ENCODE results near the gene LMF1.

The LMF1 gene

DNA sequence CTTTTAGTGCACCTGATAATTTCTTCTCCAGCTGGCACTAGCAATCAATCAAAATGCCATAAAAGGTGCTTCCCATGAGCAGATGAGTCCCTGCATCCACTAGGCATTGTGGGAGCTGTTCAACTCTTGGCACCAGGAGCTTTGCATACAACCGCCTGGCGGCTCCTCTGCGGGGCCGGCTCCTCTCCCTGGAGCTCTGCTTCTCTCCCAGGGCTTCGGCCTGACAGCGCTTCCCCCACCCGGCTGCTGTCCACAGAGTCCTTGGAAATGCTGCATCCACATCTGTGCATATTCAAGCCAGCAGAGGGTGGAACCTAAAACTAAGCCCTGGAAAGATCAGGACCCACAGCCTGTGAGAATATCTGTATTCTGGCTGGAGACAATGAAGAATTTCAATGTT lies 62.9 kb downstream of the LMF1 start:
- in situ Hi-C loops (cut with MboI; ENCODE audit: low pct_unique_long_range_greater_than_20kb, low sequenced_read_pairs), result no loop called here
- DNase-seq, result no peak

DNA sequence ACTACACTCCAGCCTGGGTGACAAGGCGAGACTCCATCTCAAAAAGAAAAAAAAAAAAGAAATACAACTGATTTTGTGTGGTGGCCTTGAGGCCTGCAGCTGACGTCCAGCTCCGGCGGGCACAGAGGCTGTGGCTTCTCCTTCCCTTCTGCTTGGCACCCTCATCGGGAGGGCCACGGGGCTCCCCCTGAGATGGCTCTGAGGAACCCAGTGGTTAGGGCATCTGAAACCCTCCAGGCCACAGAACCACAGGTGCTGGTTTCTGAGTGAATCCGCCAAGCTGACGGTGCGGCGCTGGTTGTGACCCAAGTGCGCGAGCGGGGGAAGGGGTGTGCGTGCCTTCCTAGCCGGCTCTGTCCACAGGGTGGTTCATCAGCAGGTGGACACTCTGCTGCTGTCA lies 63.4 kb downstream of the LMF1 start:
- no peak for DNase-seq
- in situ Hi-C loops (cut with MboI; ENCODE audit: low pct_unique_long_range_greater_than_20kb, low sequenced_read_pairs), result no loop called here

DNA sequence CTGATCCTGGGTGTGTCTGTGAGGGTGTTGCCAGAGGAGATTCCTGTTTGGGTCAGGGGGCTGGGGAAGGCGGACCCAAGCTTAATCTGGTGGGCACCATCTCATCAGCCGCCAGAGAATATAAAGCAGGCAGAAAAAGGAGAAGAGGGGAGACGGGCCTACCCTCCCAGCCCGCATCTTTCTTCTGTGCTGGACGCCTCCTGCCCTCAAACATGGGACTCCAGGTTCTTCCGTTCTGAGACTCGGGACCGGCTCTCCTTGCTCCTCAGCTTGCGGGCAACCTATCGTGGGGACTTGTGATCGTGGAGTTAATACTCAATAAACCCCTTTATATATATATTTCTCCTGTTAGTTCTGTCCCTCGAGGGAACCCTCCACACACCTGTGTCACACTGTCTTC lies 64.5 kb downstream of the LMF1 start:
- DNase-seq, result no peak
- in situ Hi-C loops (cut with MboI; ENCODE audit: low pct_unique_long_range_greater_than_20kb, low sequenced_read_pairs), result no loop called here

DNA sequence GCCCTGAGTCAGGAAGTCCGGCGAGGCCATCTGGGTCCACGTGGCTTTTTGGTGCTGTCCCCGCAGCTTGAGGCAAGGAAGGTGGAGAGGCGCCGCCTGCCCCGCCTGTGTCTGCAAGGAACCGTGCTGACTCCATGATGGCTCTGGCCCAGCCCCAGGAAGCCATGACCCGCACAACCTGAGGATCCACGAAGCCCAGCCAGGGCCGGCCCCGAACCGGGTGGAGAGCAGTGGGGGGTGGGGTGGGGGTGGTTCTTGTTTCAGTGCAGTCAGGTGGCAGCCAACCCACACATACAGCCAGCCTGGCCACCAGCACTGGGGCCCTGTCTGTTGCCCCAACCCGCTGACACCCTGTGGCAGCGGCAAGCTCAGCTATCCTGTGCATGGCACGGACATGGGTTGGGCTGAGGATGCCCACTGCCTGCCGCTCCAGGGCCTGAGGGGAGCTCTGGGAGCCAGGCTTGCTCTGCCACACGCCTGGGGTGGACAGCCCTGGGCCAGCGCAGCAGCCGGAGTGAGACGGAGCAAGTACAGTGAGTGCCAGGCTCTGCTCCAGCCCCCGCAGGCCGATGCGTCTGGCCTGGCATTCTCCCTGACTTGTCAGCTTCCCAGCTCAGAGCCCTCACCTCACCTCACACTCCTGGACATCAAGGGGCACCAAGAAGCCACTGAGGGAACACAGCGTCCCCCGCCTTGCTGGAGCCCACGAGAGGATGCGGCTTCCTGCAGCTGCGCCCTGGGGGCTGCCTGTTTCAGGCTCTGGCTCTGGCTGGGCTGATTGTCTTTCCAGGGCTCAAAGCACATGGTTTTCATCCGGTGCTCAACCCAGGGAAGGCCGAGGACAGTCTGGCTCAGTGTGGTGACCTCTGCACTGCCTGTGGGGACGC lies 68.8 kb downstream of the LMF1 start:
- no peak for DNase-seq
- in situ Hi-C loops (cut with MboI; ENCODE audit: low pct_unique_long_range_greater_than_20kb, low sequenced_read_pairs), result no loop called here

DNA sequence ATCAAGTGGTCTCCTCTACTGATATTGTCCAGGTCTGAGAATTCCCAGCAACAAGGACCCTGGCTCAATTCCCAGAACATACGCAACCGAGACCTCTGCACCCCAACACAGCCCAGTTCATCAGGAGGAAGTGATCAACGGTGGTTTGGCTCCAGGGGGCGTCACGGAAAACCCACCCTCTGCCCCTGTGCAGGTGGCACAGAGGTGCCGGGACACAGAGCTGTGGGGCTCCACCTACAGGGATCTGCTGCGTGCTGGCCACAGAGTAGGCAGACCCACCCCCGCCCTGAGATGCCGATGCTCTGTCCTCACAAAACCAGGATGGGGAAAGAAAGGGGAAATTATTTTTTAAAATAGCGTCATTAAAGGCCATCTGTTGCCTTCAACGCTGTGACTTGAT lies 69.6 kb downstream of the LMF1 start:
- DNase-seq, result no peak
- in situ Hi-C loops (cut with MboI; ENCODE audit: low pct_unique_long_range_greater_than_20kb, low sequenced_read_pairs), result no loop called here

DNA sequence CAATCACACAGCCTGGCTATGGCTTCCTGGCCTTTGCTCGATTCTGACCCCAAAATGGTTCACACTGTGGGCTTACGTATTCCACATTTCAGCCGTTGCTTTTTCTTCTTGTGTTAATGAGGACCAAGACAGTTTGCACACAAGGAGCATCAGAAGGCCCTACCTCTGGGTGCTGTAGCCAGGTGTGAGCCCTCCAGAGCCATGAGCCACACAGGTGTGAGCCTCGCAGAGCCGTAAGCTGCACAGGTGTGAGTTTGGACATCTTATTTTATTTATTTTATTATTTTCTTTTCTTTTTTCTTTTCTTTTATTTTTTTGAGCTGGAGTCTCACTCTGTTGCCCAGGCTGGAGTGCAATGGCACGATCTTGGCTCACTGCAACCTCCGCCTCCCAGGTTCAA lies 70.6 kb downstream of the LMF1 start:
- DNase-seq, result no peak
- in situ Hi-C loops (cut with MboI; ENCODE audit: low pct_unique_long_range_greater_than_20kb, low sequenced_read_pairs), result no loop called here

DNA sequence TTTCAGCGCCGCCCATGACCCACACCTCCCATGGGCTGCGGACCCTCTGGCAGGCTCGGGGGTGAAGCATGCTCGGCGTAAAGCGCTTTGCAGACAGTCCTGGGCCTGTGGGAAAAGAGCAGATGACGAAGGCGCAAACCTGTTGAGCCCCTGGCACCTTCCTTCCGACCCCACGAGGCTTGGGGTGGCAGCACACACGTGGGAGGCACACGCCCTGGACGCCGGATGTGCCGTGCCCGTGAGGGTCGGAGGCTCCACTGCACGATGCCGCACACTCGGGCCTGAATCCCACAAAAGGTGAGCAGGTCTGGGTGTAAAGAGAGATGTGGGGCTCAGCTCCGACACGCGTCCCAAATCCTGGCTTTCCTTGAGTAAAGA lies 71.1 kb downstream of the LMF1 start:
- in situ Hi-C loops (cut with MboI; ENCODE audit: low pct_unique_long_range_greater_than_20kb, low sequenced_read_pairs), result no loop called here
- no peak for DNase-seq

DNA sequence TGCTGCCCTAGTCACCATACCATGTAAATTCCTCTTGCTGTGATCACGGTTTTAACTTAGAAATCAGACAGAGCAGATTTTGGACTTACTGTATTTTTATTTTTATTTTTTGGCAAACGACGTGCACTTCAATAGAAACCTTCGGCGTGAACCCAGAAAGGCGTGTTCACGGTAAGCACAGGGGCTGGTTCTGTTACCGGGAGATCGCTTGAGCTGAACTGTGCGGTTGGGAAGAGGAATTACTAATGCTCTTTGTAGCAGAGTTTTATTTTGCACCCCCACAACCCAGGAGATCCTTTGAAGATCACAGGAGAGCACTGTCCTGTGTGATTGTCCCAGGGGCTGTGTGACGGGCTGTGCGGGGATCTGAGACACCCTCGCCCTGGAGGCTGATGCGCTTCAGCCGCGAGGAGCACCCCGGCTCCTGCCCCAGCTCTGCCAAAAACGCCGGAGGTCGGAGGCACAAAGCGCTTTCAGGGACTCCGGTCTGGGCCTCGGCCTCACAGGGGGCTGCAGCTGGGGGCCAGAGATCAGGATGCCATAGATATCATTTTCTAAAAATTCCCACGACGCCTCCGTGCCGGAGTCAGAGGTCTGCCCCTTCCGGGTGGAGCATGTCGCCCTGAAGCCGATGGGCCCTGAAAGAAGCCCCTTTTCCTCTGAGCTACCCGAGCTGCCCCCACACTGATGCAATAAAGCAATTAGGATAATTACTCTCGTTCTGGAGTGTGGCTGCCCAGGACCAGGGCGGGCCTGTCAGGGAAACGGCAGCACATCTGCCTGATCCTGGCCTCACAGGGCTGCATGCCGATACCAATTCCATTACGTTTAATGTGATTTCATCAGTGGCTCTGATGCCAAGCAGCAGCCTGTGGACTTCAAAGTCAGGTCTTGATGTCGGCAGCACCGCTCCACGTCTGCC lies 71.8 kb downstream of the LMF1 start:
- in situ Hi-C loops (cut with MboI; ENCODE audit: low pct_unique_long_range_greater_than_20kb, low sequenced_read_pairs), result no loop called here
- DNase-seq, result no peak

DNA sequence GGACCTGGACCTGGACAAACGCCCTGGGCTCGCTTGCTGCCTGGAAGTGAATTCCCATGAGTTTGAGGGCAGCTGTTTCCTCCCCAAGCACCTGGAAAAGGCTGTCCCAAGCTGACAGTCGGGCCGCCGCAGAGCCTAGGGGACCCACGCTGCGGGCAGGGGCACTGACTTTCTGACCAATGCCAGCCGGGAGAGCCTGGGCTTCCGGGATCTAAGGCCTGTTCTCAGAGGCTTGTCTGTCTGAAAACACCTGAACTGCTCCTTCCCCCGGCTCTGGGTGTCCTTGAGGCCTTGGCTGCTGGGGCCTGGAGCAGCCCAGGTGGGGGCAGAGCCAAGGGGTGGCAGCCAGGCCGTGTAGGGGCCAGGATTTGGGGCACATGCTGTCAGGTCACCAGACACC lies 72.6 kb downstream of the LMF1 start:
- in situ Hi-C loops (cut with MboI; ENCODE audit: low pct_unique_long_range_greater_than_20kb, low sequenced_read_pairs), result no loop called here
- DNase-seq, result no peak

DNA sequence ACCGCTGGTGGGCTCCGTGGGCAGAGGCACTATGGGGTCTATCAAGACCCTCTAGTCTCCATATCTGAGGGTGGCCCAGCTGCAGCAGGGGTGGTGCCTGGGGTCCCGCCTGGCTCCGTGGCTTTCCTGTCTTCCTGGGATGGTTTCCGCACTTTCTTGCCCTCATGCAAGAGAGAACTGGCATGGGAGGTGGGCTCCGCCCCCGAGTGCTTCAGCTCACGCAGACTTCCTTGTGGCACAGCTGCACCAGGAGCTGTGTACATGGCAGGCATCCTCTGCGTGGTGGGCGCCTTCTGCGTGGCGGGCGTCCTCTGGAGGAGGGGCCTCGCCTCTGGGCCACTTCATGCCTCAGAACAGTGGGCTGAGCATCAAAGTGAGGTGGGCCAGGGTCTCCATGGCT lies 73.1 kb downstream of the LMF1 start:
- no peak for DNase-seq
- in situ Hi-C loops (cut with MboI; ENCODE audit: low pct_unique_long_range_greater_than_20kb, low sequenced_read_pairs), result no loop called here

DNA sequence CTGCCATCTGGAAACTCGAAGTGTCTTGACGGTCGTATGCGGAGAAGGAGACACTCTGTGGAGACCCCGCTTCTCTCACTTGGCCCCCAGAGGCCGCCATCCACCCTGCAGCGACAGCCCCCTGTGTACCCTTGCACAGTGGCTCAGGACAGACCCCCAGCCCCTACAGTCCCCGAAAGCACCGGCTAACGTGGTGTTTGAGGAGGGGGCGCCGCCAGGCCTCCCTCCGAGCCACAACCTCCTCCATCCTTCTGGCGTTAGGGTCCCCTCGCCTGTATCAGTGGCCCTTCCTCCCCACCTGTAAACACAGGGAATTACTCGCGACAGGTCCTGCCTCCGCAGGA lies 73.6 kb downstream of the LMF1 start:
- DNase-seq, result no peak
- in situ Hi-C loops (cut with MboI; ENCODE audit: low pct_unique_long_range_greater_than_20kb, low sequenced_read_pairs), result no loop called here

DNA sequence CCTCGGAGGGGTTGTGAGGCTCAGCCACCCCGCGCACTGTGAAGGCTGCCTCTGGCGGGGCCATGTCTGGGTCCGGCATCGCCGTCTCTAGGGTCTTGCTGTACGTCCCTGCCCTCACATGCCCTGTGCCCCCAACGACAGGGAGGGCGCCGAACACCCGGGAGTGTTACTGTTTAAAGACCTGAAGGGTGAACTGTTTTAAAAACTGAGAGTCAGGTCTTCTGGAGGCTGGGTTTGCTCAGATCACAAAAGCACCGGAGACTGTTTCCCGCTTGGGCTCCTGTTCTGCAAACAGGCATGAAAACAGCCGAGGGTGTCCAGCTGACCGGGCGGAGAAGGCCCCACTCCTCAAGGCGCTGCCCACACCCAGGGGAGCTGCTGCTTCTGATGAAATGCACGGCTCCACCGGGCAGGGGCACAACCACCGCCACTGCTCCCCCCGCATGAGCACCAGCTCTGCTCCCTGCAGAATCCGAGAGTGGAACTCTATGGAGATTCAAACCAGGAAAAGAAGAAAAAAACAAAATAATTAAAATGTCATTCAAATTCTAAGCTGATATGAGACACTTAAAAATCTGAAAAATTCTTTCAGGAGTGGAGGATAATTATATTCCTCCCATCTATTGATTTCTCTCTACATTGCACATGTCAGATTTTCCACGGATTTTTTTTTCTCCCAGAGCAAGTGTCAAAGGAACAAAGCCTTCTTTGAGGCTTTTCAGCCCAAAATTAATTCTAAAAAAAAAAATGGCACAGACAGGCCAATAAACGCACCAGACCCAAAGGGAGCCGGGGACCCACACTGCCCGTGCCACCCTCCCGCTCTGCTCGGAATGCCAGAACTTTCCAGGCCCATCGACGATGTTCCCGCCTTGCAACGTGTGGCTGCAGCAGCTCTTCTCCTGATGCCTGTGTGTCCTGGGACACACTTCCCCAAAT lies 74.3 kb downstream of the LMF1 start:
- in situ Hi-C loops (cut with MboI; ENCODE audit: low pct_unique_long_range_greater_than_20kb, low sequenced_read_pairs), result no loop called here
- no peak for DNase-seq

DNA sequence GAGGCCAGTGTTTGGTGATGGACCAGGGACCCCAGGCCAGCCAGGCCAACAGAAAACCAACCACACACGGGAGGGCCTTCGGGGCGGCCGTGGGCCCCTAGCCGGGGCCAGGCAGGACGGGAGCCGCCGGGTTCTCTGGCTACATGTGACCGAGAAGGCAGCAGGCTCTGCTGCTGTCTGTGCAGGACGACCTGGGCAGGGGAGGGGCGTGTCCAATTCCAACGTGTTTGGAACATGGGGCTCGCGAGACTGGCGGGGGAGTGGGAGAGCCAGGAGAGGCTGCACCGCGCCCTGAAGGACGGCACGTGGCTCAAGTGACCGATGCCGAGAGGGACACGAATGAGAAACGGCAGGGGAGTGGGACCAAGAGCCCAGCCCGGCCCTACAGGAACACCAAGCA lies 75.4 kb downstream of the LMF1 start:
- no peak for DNase-seq
- in situ Hi-C loops (cut with MboI; ENCODE audit: low pct_unique_long_range_greater_than_20kb, low sequenced_read_pairs), result no loop called here

DNA sequence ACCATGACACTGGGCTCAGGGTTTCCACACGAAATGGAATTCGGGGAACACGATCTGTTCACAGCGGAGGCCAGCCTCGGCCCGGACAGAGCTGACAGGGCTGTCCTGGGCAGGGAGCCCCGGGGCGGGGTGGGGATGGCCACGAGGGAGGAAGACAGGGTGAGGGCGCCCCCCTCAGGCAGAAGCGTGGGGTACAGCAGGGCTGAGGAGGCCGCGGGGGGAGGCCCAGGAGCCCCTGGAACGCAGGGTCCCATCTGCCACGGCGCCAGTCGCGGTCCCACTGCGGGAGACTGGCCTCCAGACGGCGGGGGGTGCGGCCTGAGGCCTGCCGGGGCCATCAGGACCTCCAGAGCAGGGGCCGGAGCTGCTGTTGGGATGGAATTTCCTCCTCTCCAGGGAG lies 75.9 kb downstream of the LMF1 start:
- in situ Hi-C loops (cut with MboI; ENCODE audit: low pct_unique_long_range_greater_than_20kb, low sequenced_read_pairs), result no loop called here

DNA sequence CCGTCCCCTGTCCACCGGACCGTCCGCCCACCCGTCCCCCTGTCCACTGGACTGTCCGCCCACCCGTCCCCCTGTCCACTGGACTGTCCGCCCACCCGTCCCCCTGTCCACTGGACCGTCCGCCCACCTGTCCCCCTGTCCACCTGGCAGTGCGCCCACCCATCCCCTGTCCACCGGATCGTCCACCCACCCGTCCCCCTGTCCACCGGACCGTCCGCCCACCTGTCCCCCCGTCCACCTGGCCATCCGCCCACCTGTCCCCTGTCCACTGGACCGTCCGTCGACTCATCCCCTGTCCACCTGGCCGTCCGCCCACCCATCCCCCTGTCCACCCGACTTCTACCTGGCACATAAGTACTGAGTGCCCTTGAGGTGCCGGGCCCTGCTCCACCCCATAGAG lies 76.6 kb downstream of the LMF1 start:
- DNase-seq, result no peak
- in situ Hi-C loops (cut with MboI; ENCODE audit: low pct_unique_long_range_greater_than_20kb, low sequenced_read_pairs), result no loop called here

More for the DNA sequence above, 75.9 kb downstream of the LMF1 start:
- DNase-seq, result no peak

DNA sequence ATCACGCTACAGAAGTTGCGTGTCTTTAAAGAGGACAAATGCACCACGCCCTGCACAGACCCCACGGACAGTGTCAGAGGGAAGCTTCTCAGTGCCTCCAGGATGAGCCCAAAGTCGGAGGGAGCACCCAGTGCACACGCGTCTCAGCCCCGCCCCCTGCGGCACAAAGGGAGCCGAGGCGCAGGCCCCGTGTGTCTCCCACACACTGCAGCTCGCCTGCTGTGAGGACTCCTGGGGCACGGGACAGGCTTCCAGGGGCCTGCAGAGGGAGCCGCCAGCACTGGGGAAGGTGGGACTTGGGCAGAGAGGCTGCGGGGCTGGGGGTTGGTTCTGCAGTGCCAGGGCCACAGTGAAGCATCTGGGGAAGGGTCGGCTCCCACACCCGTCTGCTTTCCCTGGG lies 77.4 kb downstream of the LMF1 start:
- DNase-seq, result no peak
- in situ Hi-C loops (cut with MboI; ENCODE audit: low pct_unique_long_range_greater_than_20kb, low sequenced_read_pairs), result no loop called here

DNA sequence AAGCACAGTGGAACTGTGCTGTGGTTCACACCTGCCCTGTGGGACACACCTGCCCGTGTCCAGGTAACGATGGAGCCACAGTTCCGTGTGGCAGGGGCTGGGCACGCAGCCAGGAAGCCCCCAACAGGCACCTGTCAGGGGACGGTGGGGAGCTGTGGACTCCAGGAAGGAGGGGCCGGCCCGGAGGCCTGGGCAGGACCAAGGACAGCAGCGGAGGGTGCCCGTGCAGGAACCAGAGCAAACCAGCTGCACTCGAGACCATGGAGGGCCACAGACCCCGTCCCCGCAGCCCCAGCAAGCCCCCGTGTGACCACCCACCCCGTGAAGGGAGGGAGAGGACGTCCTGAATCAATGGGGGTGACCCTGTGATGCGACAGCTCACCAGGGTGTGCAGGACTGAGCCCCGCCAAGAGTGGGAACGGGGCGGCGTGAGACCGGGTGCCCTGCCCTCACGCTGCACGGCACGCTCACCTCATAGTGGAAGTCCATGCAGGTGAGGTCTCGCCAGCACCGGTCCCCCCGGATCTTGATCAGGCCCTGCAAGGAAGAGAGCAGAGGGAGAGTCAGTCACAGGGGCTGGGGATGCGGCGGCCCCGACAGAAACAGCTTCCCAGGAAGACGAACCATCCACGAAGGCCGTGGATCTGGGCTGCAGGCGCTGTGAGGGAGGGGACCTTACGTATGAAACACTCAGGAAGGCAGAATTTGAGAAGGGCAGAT lies 78.1 kb downstream of the LMF1 start:
- in situ Hi-C loops (cut with MboI; ENCODE audit: low pct_unique_long_range_greater_than_20kb, low sequenced_read_pairs), result no loop called here
- DNase-seq, result no peak

DNA sequence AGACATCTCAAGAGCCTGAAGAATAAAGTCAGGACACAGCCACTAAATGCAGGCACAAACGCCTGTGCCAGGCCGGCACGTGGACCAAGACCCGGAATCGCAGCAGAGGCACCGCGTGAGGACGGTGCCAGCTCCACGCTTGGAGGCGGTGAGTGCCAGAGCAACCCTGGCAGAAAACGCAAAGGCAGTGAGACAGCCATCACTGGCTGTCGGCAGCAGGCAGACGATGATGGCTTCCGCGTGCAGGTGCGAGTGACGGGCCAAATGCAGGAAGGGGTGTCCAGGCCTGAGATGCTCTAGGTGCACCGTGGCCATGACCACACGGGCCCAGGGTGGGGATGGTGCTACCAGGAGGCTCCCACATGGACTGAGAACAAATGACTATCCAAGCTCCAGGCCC lies 78.8 kb downstream of the LMF1 start:
- in situ Hi-C loops (cut with MboI; ENCODE audit: low pct_unique_long_range_greater_than_20kb, low sequenced_read_pairs), result no loop called here
- no peak for DNase-seq

DNA sequence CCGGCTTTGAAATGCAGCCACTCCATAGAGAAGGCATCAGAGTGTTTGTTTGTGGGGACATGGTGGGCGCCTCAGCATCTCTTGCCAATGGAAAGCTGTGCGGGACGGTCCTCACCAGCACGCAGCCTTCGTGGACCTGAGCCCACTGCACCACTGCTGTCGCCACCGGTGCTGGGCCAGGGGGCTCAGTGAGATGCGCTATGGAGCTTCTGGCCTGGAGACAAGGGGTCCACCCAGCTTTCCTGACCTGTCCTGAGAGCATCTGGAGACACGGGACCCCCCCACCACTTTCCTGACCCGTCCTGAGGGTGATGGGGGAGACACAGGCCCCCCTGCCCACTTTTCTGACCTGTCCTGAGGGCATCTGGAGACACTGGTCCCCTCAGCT lies 79.4 kb downstream of the LMF1 start:
- in situ Hi-C loops (cut with MboI; ENCODE audit: low pct_unique_long_range_greater_than_20kb, low sequenced_read_pairs), result no loop called here
- DNase-seq, result no peak

All from KBM-7 (cell line).